Activated CD4-positive, CD25-positive, alpha-beta regulatory T cell (primary cell): ENCODE results near the gene SARM1.

Experiments used
- DNase-seq, 4 experiments: peaks; one replicate each; lab custom pipeline; 2025; lab: John Stamatoyannopoulos, UW

SARM1 gene

DNA sequence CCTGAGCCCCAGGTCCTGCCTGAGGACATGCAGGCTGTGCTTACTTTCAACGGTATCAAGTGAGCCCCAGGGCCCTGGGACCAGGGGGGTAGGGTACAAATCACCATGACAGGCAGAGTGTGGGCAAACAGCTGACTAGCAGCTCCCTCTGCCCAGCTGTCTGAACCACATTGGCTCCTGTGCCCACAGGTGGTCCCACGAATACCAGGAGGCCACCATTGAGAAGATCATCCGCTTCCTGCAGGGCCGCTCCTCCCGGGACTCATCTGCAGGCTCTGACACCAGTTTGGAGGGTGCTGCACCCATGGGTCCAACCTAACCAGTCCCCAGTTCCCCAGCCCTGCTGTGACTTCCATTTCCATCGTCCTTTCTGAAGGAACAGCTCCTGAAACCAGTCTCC lies 24.5 kb downstream of the SARM1 start:
- DNase-seq = no peak

- no peak for DNase-seq
These were observed 25.2 kb downstream of the SARM1 start for GRCh38 chr17:28396635-28397239.

DNA sequence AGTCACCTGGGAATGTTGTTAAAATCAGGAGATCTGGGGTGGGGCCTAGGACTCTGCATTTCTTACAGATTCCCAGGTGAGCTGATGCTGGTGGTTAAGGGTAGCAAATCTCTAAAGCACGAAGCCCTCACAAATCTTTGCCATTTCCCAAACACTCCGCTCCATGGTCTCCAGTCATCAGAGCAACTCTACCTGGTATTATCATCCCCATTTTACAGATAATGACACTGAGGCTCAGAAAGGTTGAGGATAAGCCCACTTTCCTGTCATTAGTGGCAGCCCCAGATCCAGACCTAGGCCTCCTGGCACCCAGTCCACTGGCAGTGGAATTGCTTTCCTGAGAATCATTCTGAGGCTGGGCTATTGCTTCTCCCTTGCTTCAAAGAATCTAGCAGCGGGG lies 25.8 kb downstream of the SARM1 start:
- no peak for DNase-seq

GRCh38 chr17:28397687-28398279 lies 26.3 kb downstream of the SARM1 start:
- DNase-seq = no peak

- no peak for DNase-seq
These were observed 26.9 kb downstream of the SARM1 start for GRCh38 chr17:28398280-28398981.

GRCh38 chr17:28399808-28400207 lies 28.3 kb downstream of the SARM1 start:
- no peak for DNase-seq

DNA sequence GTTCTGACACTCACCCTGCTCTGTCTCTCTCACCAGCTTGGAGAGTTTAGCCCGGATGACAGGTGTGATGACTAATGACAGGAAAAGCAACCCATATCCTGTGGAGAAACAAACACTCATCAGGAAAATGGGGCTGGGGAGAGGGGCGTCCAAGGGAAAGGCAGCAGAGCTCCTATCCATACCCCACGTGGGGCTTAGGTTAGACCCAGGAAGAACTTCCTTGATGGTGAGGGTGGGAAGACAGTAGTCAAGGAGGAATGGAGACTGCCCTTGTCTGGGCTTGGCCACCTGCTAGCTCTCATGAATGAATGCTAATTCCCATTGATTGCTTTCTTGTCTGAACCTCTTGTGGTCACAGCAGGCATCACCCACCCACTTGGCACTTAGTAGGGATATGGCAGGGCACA lies 30.7 kb downstream of the SARM1 start:
- no peak for DNase-seq

GRCh38 chr17:28402844-28403243 lies 31.4 kb downstream of the SARM1 start:
- DNase-seq = no peak

GRCh38 chr17:28404007-28404406 lies 32.5 kb downstream of the SARM1 start:
- no peak for DNase-seq

DNA sequence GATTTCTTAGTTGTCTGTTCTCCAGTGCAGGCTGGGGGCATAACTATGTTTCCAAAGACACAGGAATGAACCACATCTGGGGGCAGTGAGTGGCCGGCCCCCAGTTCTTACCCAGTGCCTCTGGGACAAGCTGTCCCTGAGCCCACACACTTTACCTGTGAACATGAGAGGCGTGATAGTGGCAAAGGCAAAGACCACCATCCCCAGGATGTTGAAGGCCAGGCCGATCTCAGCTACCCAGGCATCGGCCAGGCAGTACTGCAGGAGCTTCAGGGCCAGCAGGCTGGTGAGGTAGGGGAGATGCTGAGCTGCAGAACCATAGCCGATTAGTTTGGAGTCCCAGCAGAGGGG lies 32.9 kb downstream of the SARM1 start:
- no peak for DNase-seq

DNA sequence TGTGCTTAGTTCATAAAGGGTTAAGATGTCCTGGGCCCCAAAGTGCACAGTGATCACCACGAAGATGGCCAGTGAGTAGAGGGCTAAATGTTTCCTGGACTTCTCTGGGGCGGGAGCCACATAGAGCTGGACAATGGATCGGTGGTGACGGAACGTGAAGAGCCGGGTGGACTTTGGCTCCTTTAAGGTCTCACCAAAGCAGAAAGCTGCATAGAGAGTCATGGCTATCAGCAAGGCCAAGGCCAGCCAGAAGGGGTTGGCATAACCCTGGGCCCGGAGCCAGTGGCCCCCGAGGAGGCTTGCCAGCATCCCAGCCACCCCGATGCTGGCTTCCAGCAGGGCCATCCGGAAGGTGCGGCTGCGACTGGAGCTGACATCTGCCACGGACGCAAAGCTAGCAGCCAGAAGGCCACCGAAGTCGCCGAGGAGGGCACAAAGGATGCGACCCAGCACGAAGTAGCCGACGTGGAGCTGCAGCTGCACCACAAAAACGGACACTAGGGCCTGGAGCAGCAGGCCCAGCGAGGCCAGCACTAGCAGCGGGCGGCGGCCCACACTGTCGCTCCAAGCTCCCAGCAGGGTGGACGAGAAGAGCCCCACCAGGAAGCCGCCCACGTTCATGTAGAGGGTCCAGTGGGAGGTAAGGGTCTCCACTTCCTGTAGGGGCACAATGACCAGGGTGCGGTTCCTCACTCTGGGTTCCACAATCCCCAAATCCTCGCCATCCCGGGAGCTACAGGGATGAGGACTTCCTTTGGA lies 33.5 kb downstream of the SARM1 start:
- no peak for DNase-seq

DNA sequence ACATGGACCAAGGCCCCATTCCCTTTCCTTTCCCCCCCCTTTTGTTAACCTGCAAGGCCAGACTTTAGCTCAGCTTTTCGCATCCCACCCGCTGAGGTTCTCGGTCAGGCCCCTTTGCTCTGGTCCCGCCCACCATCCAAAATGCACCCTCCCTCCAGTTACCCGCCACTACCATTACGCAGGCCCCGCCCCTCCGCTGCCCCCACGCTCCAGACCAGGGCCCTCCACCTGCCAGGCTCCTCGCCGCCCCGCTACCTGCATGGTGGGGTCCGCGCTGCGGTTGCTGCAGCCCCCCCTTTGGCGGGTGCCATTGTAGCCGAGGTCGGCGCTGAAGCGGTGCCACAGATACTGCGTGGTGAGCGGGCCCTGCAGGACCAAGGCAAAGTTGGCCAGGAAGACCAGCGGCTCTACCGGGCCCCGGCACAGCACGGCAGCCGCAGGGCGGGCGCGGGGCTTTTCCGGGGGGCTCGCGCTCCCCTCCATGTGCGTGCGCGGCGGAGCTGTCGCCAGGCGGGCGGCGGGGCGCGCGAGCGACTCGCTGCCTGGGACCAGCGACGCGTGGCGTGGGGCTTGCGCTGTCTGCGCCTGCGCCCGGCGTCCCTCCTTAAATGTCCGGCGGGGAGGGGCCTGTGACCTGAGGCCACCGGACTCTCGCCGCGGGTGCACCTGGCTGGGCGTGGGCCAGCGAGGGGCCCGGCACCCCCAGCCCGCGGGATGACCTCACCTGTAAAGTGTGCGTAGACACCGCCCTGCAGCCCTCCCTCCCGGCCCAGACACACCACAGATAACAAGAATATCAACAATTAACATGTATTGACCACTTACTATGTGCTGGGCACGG lies 34.4 kb downstream of the SARM1 start, which contains the start of gene SLC46A1:
TSS of gene SLC46A1 (minus strand) at position 581 of the 841 bp plus-strand sequence. CDS start at position 483, 98 bp downstream.
- peak in 1 of 4 experiments; percentile 34 for DNase-seq

- DNase-seq = no peak
These were observed 35.0 kb downstream of the SARM1 start for GRCh38 chr17:28406473-28406814.

GRCh38 chr17:28407130-28407973 lies 35.9 kb downstream of the SARM1 start:
- DNase-seq = no peak

DNA sequence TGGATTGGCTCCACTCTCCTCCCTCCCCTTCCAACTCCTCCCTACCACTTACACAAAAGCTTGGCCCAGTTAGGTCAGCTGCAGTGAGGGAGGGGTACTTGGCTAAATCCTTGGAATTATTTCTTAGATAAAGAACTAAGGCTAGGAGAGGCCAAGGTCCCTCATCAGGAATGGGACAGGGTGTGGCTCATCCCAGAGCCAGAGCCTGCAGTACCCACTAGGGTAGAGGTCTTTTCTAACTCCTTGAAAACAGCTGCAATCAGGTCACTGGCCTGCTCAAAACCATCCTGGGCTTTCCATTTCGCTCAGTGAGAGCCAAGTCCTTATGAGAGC lies 36.4 kb downstream of the SARM1 start:
- DNase-seq = no peak

GRCh38 chr17:28412099-28412498 lies 40.6 kb downstream of the SARM1 start:
- DNase-seq = no peak

GRCh38 chr17:28413804-28414203 lies 42.3 kb downstream of the SARM1 start:
- DNase-seq = no peak

- DNase-seq = no peak
These were observed 44.4 kb downstream of the SARM1 start for GRCh38 chr17:28415886-28416285.

GRCh38 chr17:28416703-28417311 lies 45.3 kb downstream of the SARM1 start:
- DNase-seq = peak in 2 of 4 experiments; percentile 2 to 8

DNA sequence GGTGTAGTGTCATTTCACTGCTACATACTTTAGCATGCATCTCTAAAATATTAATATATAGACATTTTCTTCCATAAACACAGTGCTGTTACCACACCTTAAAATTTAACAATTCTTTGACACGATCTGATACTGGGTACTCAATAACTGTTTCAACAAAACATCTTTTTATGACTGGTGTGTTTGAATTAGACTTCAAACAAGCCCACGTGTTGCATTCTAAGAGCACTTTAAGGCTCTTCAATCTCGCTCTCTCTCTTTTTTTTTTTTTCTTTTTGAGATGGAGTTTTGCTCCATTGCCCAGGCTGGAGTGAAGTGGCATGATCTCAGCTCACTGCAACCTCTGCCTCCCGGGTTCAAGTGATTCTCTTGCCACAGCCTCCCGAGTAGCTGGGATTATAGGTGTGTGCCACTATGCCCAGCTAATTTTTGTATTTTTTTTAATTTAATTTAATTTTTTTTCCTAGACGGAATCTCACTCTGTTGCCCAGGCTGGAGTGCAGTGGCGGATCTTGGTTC lies 50.4 kb downstream of the SARM1 start:
- DNase-seq = no peak
